GM21526 (cell line): ENCODE data around the gene CCDC38.
"Not testable (repeated sequence)": the region's sequence is repeated elsewhere in the genome, so short reads cannot be mapped to it uniquely, and the experiment has no call there.

ENCODE experiments used
- ATAC-seq: cut with Tn5 transposase; IDR thresholded peaks from one replicate; pipeline ENCODE4 v1.9.1; 2021; ENCODE audit warnings: moderate library complexity; ENCODE audit not compliant: unreplicated experiment, low FRiP score

Gene CCDC38

GRCh38 chr12:95842426-95842825 is 100.0 kb downstream of the CCDC38 start:
- ATAC-seq = not testable (repeated sequence)

- ATAC-seq = no peak
Observed at GRCh38 chr12:95838125-95838524, 104.3 kb downstream of the CCDC38 start.

GRCh38 chr12:95837240-95838038 is 105.0 kb downstream of the CCDC38 start:
- no peak for ATAC-seq

GRCh38 chr12:95836630-95837239 is 105.7 kb downstream of the CCDC38 start:
- no peak for ATAC-seq

- ATAC-seq = no peak
Observed at GRCh38 chr12:95836185-95836609, 106.2 kb downstream of the CCDC38 start.

GRCh38 chr12:95834572-95834971 is 107.8 kb downstream of the CCDC38 start:
- no peak for ATAC-seq

- ATAC-seq = no peak
Observed at GRCh38 chr12:95830335-95831089, 111.9 kb downstream of the CCDC38 start.

- no peak for ATAC-seq
Observed at GRCh38 chr12:95829395-95829794, 113.0 kb downstream of the CCDC38 start.

GRCh38 chr12:95820096-95820703 is 122.2 kb downstream of the CCDC38 start:
- ATAC-seq = no peak
